HEK293 (cell line): ENCODE results near the gene ZNF48.

Source experiments
- KLF16 ChIP-seq: fragments of 450-650 bp; formaldehyde crosslinking; IDR thresholded peaks from 2 replicates; pipeline ENCODE4 v1.5.1; 2017; ENCODE audit warnings: missing biosample characterization, missing genetic modification characterization
- ZBTB20 ChIP-seq: fragments of 450-650 bp; formaldehyde crosslinking; IDR thresholded peaks from 2 replicates; pipeline ENCODE4 v1.5.1; 2016; ENCODE audit warnings: missing biosample characterization, missing genetic modification characterization
- ZBTB21 ChIP-seq: fragments of 450-650 bp; formaldehyde crosslinking; IDR thresholded peaks from 2 replicates; pipeline ENCODE4 v1.5.1; 2017; ENCODE audit warnings: missing biosample characterization, missing genetic modification characterization
- ZNF16 ChIP-seq: fragments of 450-650 bp; formaldehyde crosslinking; IDR thresholded peaks from 2 replicates; pipeline ENCODE4 v1.5.1; 2016; ENCODE audit warnings: low read depth, missing biosample characterization, missing genetic modification characterization
- ZNF184 ChIP-seq: fragments of 450-650 bp; IDR thresholded peaks from 2 replicates; pipeline ENCODE4 v1.5.1; 2018; ENCODE audit warnings: missing biosample characterization, mild to moderate bottlenecking, missing genetic modification characterization
- ZNF324 ChIP-seq: fragments of 450-650 bp; formaldehyde crosslinking; IDR thresholded peaks from 2 replicates; pipeline ENCODE4 v1.5.1; 2016; ENCODE audit warnings: missing biosample characterization, missing genetic modification characterization
- ZNF404 ChIP-seq: fragments of 450-650 bp; formaldehyde crosslinking; IDR thresholded peaks from 2 replicates; pipeline ENCODE4 v1.5.1; 2017; ENCODE audit warnings: missing biosample characterization, missing genetic modification characterization
- ZNF529 ChIP-seq: fragments of 450-650 bp; formaldehyde crosslinking; IDR thresholded peaks from 2 replicates; pipeline ENCODE4 v1.5.1; 2017; ENCODE audit warnings: missing genetic modification characterization, missing biosample characterization; ENCODE audit not compliant: insufficient replicate concordance
- ZNF571 ChIP-seq: fragments of 450-650 bp; formaldehyde crosslinking; IDR thresholded peaks from 2 replicates; pipeline ENCODE4 v1.5.0; 2017; ENCODE audit warnings: missing biosample characterization, missing genetic modification characterization
- ZNF585B ChIP-seq: fragments of 450-650 bp; formaldehyde crosslinking; IDR thresholded peaks from 2 replicates; pipeline ENCODE4 v1.5.1; 2016; ENCODE audit warnings: missing biosample characterization, missing genetic modification characterization
- ZNF621 ChIP-seq: fragments of 450-650 bp; formaldehyde crosslinking; IDR thresholded peaks from 2 replicates; pipeline ENCODE4 v1.5.1; 2017; ENCODE audit warnings: missing biosample characterization, missing genetic modification characterization
- ZNF658 ChIP-seq: fragments of 450-650 bp; formaldehyde crosslinking; IDR thresholded peaks from 2 replicates; pipeline ENCODE4; 2016; ENCODE audit warnings: missing biosample characterization, missing genetic modification characterization
- ZNF791 ChIP-seq: fragments of 450-650 bp; formaldehyde crosslinking; IDR thresholded peaks from 2 replicates; pipeline ENCODE4 v1.5.1; 2016; ENCODE audit warnings: missing biosample characterization, missing genetic modification characterization
- ZSCAN16 ChIP-seq: fragments of 450-650 bp; formaldehyde crosslinking; IDR thresholded peaks from 2 replicates; pipeline ENCODE4 v1.5.1; 2016; ENCODE audit warnings: missing biosample characterization, missing genetic modification characterization
- TF ChIP-seq, protein P1 (sequence below): fragments of 450-650 bp; formaldehyde crosslinking; IDR thresholded peaks from 2 replicates; pipeline ENCODE4 v1.5.1; 2016; ENCODE audit warnings: missing biosample characterization, missing genetic modification characterization
- TF ChIP-seq, protein P2 (sequence below): fragments of 450-650 bp; formaldehyde crosslinking; IDR thresholded peaks from 2 replicates; pipeline ENCODE4 v1.5.1; 2016; ENCODE audit warnings: missing biosample characterization, missing genetic modification characterization
- TF ChIP-seq, protein P3 (sequence below): fragments of 450-650 bp; formaldehyde crosslinking; IDR thresholded peaks from 2 replicates; pipeline ENCODE4 v1.5.1; 2016; ENCODE audit warnings: missing biosample characterization, missing genetic modification characterization, borderline replicate concordance
- TF ChIP-seq, protein P4 (sequence below): fragments of 450-650 bp; formaldehyde crosslinking; IDR thresholded peaks from 2 replicates; pipeline ENCODE4 v1.5.0; 2017; ENCODE audit warnings: missing biosample characterization, missing genetic modification characterization, borderline replicate concordance
- TF ChIP-seq, protein P5 (sequence below): fragments of 450-650 bp; formaldehyde crosslinking; IDR thresholded peaks from 2 replicates; pipeline ENCODE4 v1.5.1; 2017; ENCODE audit warnings: missing biosample characterization, mild to moderate bottlenecking, missing genetic modification characterization, moderate library complexity
- TF ChIP-seq, protein P6 (sequence below): fragments of 450-650 bp; formaldehyde crosslinking; IDR thresholded peaks from 2 replicates; pipeline ENCODE4 v1.5.1; 2016; ENCODE audit warnings: missing biosample characterization, missing genetic modification characterization
- TF ChIP-seq, protein P7 (sequence below): fragments of 450-650 bp; formaldehyde crosslinking; IDR thresholded peaks from 2 replicates; pipeline ENCODE4 v1.5.1; 2016; ENCODE audit warnings: missing biosample characterization, missing genetic modification characterization

ZNF48 gene

DNA sequence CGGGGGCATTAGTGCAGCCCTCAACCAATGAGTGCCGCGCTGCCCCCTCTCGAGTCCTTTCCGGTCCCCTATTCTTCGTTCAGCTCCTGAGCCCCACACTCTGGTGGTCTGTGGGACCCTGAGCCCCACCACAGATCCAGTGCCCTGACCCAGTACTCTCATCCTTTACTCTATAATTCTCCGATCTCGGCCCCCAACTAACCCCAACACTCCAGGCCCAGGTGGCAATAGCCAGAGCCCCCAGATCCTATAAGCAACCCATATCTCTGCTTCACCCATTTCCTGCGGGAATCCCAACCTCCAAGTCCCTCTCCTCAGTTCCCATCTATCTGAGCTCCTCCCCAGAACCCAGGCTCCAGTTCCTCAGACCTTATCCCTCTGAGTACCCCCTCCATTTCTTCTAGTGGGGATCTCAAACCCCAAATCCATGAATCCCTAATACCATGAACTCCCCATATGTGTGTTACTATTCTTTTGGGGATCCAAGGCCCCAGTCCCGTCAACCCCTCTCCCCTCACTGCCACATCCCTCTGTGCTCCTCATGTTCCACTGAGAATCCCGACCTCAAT lies 23.9 kb upstream of the ZNF48 start (continued):
- TF ChIP-seq, protein P1, sequence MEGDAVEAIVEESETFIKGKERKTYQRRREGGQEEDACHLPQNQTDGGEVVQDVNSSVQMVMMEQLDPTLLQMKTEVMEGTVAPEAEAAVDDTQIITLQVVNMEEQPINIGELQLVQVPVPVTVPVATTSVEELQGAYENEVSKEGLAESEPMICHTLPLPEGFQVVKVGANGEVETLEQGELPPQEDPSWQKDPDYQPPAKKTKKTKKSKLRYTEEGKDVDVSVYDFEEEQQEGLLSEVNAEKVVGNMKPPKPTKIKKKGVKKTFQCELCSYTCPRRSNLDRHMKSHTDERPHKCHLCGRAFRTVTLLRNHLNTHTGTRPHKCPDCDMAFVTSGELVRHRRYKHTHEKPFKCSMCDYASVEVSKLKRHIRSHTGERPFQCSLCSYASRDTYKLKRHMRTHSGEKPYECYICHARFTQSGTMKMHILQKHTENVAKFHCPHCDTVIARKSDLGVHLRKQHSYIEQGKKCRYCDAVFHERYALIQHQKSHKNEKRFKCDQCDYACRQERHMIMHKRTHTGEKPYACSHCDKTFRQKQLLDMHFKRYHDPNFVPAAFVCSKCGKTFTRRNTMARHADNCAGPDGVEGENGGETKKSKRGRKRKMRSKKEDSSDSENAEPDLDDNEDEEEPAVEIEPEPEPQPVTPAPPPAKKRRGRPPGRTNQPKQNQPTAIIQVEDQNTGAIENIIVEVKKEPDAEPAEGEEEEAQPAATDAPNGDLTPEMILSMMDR (tag by site-specific recombination), result peak; percentile 86
- TF ChIP-seq ZBTB21 (tag by site-specific recombination) (no peak), ZNF529 (tag by site-specific recombination) (no peak), ZNF571 (no peak), ZNF585B (tag by site-specific recombination) (no peak), ZBTB20 (tag by site-specific recombination) (peak; percentile 51; the same call in 1 of the 2 replicates), KLF16 (tag by site-specific recombination) (0 out of 2 replicates have a peak, but pooled peaks have one; percentile 30), ZNF324 (tag by site-specific recombination) (0 out of 2 replicates have a peak, but pooled peaks have one; percentile 35), ZNF16 (tag by site-specific recombination) (no peak), ZNF791 (tag by site-specific recombination) (no peak), ZNF621 (tag by site-specific recombination) (no peak), ZSCAN16 (tag by site-specific recombination) (no peak), ZNF184 (tag by site-specific recombination) (no peak), ZNF404 (tag by site-specific recombination) (no peak), ZNF658 (tag by site-specific recombination) (no peak)
- TF ChIP-seq, protein P2, sequence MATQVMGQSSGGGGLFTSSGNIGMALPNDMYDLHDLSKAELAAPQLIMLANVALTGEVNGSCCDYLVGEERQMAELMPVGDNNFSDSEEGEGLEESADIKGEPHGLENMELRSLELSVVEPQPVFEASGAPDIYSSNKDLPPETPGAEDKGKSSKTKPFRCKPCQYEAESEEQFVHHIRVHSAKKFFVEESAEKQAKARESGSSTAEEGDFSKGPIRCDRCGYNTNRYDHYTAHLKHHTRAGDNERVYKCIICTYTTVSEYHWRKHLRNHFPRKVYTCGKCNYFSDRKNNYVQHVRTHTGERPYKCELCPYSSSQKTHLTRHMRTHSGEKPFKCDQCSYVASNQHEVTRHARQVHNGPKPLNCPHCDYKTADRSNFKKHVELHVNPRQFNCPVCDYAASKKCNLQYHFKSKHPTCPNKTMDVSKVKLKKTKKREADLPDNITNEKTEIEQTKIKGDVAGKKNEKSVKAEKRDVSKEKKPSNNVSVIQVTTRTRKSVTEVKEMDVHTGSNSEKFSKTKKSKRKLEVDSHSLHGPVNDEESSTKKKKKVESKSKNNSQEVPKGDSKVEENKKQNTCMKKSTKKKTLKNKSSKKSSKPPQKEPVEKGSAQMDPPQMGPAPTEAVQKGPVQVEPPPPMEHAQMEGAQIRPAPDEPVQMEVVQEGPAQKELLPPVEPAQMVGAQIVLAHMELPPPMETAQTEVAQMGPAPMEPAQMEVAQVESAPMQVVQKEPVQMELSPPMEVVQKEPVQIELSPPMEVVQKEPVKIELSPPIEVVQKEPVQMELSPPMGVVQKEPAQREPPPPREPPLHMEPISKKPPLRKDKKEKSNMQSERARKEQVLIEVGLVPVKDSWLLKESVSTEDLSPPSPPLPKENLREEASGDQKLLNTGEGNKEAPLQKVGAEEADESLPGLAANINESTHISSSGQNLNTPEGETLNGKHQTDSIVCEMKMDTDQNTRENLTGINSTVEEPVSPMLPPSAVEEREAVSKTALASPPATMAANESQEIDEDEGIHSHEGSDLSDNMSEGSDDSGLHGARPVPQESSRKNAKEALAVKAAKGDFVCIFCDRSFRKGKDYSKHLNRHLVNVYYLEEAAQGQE (tag by site-specific recombination), result no peak; the same call in 1 of the 2 replicates
- TF ChIP-seq, protein P3, sequence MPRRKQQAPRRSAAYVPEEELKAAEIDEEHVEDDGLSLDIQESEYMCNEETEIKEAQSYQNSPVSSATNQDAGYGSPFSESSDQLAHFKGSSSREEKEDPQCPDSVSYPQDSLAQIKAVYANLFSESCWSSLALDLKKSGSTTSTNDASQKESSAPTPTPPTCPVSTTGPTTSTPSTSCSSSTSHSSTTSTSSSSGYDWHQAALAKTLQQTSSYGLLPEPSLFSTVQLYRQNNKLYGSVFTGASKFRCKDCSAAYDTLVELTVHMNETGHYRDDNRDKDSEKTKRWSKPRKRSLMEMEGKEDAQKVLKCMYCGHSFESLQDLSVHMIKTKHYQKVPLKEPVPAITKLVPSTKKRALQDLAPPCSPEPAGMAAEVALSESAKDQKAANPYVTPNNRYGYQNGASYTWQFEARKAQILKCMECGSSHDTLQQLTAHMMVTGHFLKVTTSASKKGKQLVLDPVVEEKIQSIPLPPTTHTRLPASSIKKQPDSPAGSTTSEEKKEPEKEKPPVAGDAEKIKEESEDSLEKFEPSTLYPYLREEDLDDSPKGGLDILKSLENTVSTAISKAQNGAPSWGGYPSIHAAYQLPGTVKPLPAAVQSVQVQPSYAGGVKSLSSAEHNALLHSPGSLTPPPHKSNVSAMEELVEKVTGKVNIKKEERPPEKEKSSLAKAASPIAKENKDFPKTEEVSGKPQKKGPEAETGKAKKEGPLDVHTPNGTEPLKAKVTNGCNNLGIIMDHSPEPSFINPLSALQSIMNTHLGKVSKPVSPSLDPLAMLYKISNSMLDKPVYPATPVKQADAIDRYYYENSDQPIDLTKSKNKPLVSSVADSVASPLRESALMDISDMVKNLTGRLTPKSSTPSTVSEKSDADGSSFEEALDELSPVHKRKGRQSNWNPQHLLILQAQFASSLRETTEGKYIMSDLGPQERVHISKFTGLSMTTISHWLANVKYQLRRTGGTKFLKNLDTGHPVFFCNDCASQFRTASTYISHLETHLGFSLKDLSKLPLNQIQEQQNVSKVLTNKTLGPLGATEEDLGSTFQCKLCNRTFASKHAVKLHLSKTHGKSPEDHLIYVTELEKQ (tag by site-specific recombination), result no peak
- TF ChIP-seq, protein P4, sequence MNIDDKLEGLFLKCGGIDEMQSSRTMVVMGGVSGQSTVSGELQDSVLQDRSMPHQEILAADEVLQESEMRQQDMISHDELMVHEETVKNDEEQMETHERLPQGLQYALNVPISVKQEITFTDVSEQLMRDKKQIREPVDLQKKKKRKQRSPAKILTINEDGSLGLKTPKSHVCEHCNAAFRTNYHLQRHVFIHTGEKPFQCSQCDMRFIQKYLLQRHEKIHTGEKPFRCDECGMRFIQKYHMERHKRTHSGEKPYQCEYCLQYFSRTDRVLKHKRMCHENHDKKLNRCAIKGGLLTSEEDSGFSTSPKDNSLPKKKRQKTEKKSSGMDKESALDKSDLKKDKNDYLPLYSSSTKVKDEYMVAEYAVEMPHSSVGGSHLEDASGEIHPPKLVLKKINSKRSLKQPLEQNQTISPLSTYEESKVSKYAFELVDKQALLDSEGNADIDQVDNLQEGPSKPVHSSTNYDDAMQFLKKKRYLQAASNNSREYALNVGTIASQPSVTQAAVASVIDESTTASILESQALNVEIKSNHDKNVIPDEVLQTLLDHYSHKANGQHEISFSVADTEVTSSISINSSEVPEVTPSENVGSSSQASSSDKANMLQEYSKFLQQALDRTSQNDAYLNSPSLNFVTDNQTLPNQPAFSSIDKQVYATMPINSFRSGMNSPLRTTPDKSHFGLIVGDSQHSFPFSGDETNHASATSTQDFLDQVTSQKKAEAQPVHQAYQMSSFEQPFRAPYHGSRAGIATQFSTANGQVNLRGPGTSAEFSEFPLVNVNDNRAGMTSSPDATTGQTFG (tag by site-specific recombination), result no peak
- TF ChIP-seq, protein P5, sequence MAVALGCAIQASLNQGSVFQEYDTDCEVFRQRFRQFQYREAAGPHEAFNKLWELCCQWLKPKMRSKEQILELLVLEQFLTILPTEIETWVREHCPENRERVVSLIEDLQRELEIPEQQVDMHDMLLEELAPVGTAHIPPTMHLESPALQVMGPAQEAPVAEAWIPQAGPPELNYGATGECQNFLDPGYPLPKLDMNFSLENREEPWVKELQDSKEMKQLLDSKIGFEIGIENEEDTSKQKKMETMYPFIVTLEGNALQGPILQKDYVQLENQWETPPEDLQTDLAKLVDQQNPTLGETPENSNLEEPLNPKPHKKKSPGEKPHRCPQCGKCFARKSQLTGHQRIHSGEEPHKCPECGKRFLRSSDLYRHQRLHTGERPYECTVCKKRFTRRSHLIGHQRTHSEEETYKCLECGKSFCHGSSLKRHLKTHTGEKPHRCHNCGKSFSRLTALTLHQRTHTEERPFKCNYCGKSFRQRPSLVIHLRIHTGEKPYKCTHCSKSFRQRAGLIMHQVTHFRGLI (tag by site-specific recombination), result no peak
- TF ChIP-seq, protein P6, sequence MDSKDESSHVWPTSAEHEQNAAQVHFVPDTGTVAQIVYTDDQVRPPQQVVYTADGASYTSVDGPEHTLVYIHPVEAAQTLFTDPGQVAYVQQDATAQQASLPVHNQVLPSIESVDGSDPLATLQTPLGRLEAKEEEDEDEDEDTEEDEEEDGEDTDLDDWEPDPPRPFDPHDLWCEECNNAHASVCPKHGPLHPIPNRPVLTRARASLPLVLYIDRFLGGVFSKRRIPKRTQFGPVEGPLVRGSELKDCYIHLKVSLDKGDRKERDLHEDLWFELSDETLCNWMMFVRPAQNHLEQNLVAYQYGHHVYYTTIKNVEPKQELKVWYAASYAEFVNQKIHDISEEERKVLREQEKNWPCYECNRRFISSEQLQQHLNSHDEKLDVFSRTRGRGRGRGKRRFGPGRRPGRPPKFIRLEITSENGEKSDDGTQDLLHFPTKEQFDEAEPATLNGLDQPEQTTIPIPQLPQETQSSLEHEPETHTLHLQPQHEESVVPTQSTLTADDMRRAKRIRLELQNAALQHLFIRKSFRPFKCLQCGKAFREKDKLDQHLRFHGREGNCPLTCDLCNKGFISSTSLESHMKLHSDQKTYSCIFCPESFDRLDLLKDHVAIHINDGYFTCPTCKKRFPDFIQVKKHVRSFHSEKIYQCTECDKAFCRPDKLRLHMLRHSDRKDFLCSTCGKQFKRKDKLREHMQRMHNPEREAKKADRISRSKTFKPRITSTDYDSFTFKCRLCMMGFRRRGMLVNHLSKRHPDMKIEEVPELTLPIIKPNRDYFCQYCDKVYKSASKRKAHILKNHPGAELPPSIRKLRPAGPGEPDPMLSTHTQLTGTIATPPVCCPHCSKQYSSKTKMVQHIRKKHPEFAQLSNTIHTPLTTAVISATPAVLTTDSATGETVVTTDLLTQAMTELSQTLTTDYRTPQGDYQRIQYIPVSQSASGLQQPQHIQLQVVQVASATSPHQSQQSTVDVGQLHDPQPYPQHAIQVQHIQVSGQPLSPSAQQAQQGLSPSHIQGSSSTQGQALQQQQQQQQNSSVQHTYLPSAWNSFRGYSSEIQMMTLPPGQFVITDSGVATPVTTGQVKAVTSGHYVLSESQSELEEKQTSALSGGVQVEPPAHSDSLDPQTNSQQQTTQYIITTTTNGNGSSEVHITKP (tag by site-specific recombination), result peak; percentile 74
- TF ChIP-seq, protein P7, sequence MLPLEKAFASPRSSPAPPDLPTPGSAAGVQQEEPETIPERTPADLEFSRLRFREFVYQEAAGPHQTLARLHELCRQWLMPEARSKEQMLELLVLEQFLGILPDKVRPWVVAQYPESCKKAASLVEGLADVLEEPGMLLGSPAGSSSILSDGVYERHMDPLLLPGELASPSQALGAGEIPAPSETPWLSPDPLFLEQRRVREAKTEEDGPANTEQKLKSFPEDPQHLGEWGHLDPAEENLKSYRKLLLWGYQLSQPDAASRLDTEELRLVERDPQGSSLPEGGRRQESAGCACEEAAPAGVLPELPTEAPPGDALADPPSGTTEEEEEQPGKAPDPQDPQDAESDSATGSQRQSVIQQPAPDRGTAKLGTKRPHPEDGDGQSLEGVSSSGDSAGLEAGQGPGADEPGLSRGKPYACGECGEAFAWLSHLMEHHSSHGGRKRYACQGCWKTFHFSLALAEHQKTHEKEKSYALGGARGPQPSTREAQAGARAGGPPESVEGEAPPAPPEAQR (tag by site-specific recombination), result no peak
